Neural cell (in vitro differentiated cells): ENCODE results near the gene SAMD4A. TPM values are rescaled to one million over a fixed set of nuclear protein-coding genes. Genes with fewer than 3 reads are reported as not detected.

ENCODE experiments used
- H2AFZ ChIP-seq: fragments of 200-600, 300-800 bp; sonication (generic), shearing (Covaris generic); 2 replicates; pipeline ENCODE4 v1.6.0; 2014; ENCODE audit warnings: low read depth, mild to moderate bottlenecking, antibody characterized with exemption, low read length, moderate library complexity
- H3F3A ChIP-seq: fragments of 200-600 bp; shearing (Covaris generic); 2 replicates; pipeline ENCODE4 v1.6.1; 2016; ENCODE audit warnings: mild to moderate bottlenecking, moderate library complexity, mixed read lengths, antibody characterized with exemption, low read length; ENCODE audit not compliant: insufficient read depth, poor library complexity, severe bottlenecking
- H3K27ac ChIP-seq: fragments of 200-600, 300-800 bp; sonication (generic), shearing (Covaris generic); 2 replicates; pipeline ENCODE4 v1.5.1; 2014; ENCODE audit warnings: mild to moderate bottlenecking, low read length, moderate library complexity
- H3K27me3 ChIP-seq: fragments of 300-800, 200-600 bp; sonication (generic), shearing (Covaris generic); 2 replicates; pipeline ENCODE4 v1.6.0; 2014; ENCODE audit warnings: mild to moderate bottlenecking, low read depth, low read length, moderate library complexity; ENCODE audit not compliant: insufficient read depth
- H3K36me3 ChIP-seq: fragments of 300-800, 200-600 bp; sonication (generic), shearing (Covaris generic); 2 replicates; pipeline ENCODE4 v1.5.1; 2014; ENCODE audit warnings: mild to moderate bottlenecking, antibody characterized with exemption, low read length, moderate library complexity; ENCODE audit not compliant: insufficient read depth
- H3K4me2 ChIP-seq: fragments of 300-800, 200-600 bp; sonication (generic), shearing (Covaris generic); 2 replicates; pipeline ENCODE4 v1.6.0; 2014; ENCODE audit warnings: mild to moderate bottlenecking, low read length
- H3K4me3 ChIP-seq: fragments of 300-800, 200-600 bp; sonication (generic), shearing (Covaris generic); 2 replicates; pipeline ENCODE4 v1.5.1; 2014; ENCODE audit warnings: mild to moderate bottlenecking, low read length, moderate library complexity
- H3K79me2 ChIP-seq: fragments of 200-600 bp; shearing (Covaris generic); replicated peaks from 2 replicates; pipeline ENCODE4 v1.6.0; 2014; ENCODE audit warnings: mild to moderate bottlenecking, low read length, moderate library complexity; ENCODE audit not compliant: insufficient read depth
- H3K9ac ChIP-seq: fragments of 300-800, 200-600 bp; sonication (generic), shearing (Covaris generic); 2 replicates; pipeline ENCODE4 v1.6.1; 2016; ENCODE audit warnings: mild to moderate bottlenecking, low read length, mixed read lengths
- H3K9me2 ChIP-seq: fragments of 200-600 bp; shearing (Covaris generic); 2 replicates; pipeline ENCODE4 v1.6.1; 2016; ENCODE audit warnings: mild to moderate bottlenecking, low read length, mixed read lengths; ENCODE audit not compliant: insufficient read depth
- H3K9me3 ChIP-seq: fragments of 200-600, 300-800 bp; sonication (generic), shearing (Covaris generic); 2 replicates; pipeline ENCODE4 v1.6.1; 2016; ENCODE audit warnings: mild to moderate bottlenecking, mixed run types, low read length, moderate library complexity, mixed read lengths
- H4K20me1 ChIP-seq: fragments of 200-600 bp; shearing (Covaris generic); 2 replicates; pipeline ENCODE4 v1.6.1; 2016; ENCODE audit warnings: mild to moderate bottlenecking, mixed run types; ENCODE audit not compliant: insufficient read depth
- EP300 ChIP-seq: fragments of 450-650 bp; conservative IDR thresholded peaks from 2 replicates; pipeline ENCODE4 v1.6.1; 2014; ENCODE audit warnings: antibody characterized with exemption, mild to moderate bottlenecking, moderate library complexity; ENCODE audit not compliant: poor library complexity, severe bottlenecking
- EZH2 ChIP-seq: fragments of 200-600, 300-800 bp; shearing (Covaris generic), sonication (generic); IDR thresholded peaks from 2 replicates; pipeline ENCODE4 v1.6.1; 2014; ENCODE audit warnings: antibody characterized with exemption, low read length, borderline replicate concordance, mild to moderate bottlenecking; ENCODE audit not compliant: insufficient read depth, poor library complexity, severe bottlenecking
- MXI1 ChIP-seq: fragments of 450-650 bp; conservative IDR thresholded peaks from 2 replicates; pipeline ENCODE4 v1.6.1; 2014; ENCODE audit warnings: antibody characterized with exemption, mild to moderate bottlenecking; ENCODE audit not compliant: poor library complexity, severe bottlenecking
- POLR2AphosphoS5 ChIP-seq: IDR thresholded peaks from 2 replicates; pipeline ENCODE4 v1.6.1; 2012
- RAD21 ChIP-seq: fragments of 450-650 bp; conservative IDR thresholded peaks from 2 replicates; pipeline ENCODE4 v1.6.1; 2014; ENCODE audit warnings: antibody characterized with exemption, mild to moderate bottlenecking, moderate library complexity
- SMC3 ChIP-seq: fragments of 450-650 bp; conservative IDR thresholded peaks from 2 replicates; pipeline ENCODE4 v1.6.1; 2014; ENCODE audit warnings: antibody characterized with exemption, mild to moderate bottlenecking, moderate library complexity; ENCODE audit not compliant: poor library complexity
- TAF1 ChIP-seq: IDR thresholded peaks from 2 replicates; pipeline ENCODE4 v1.6.1; 2012; ENCODE audit warnings: low read depth
- polyA plus RNA-seq: library from polyadenylated mRNA; depleted of rRNA; stranded (reverse); fragments of >200 nt; gene quantifications from 2 replicates; pipeline ENCODE4 v1.2.3, GENCODE V29; 2014
- TF ChIP-seq, protein P1 (sequence below): IDR thresholded peaks from 2 replicates; pipeline ENCODE4 v1.6.1; 2012; ENCODE audit warnings: borderline replicate concordance
- TF ChIP-seq, protein P2 (sequence below): fragments of 450-650 bp; IDR thresholded peaks from 2 replicates; pipeline ENCODE4 v1.5.1; 2014; ENCODE audit warnings: antibody characterized with exemption, mild to moderate bottlenecking, moderate library complexity; ENCODE audit not compliant: poor library complexity, severe bottlenecking

The SAMD4A gene
- polyA plus RNA-seq, 1 donor from 2014 or later = 1.0 TPM

GRCh38 chr14:54813081-54813480 is 246.2 kb downstream of the SAMD4A start:
- no peaks in the 10 kb centered on the region for H3K36me3 ChIP-seq
- H3K4me2 ChIP-seq = no peak overlapping the region
- no peak overlapping the region for H3K4me3 ChIP-seq
- H3K9ac ChIP-seq = no peak overlapping the region
- no peaks in the 10 kb centered on the region for H3K79me2 ChIP-seq
- no peak overlapping the region for H2AFZ ChIP-seq
- no peak overlapping the region for H3K27ac ChIP-seq
- H4K20me1 ChIP-seq = no peaks in the 10 kb centered on the region
- no peaks in the 10 kb centered on the region for H3K27me3 ChIP-seq
- TF ChIP-seq RAD21 (no peak), POLR2AphosphoS5 (no peak), MXI1 (no peak), SMC3 (no peak), EZH2 (no peak), TAF1 (no peak), EP300 (no peak)
- TF ChIP-seq, protein P1, sequence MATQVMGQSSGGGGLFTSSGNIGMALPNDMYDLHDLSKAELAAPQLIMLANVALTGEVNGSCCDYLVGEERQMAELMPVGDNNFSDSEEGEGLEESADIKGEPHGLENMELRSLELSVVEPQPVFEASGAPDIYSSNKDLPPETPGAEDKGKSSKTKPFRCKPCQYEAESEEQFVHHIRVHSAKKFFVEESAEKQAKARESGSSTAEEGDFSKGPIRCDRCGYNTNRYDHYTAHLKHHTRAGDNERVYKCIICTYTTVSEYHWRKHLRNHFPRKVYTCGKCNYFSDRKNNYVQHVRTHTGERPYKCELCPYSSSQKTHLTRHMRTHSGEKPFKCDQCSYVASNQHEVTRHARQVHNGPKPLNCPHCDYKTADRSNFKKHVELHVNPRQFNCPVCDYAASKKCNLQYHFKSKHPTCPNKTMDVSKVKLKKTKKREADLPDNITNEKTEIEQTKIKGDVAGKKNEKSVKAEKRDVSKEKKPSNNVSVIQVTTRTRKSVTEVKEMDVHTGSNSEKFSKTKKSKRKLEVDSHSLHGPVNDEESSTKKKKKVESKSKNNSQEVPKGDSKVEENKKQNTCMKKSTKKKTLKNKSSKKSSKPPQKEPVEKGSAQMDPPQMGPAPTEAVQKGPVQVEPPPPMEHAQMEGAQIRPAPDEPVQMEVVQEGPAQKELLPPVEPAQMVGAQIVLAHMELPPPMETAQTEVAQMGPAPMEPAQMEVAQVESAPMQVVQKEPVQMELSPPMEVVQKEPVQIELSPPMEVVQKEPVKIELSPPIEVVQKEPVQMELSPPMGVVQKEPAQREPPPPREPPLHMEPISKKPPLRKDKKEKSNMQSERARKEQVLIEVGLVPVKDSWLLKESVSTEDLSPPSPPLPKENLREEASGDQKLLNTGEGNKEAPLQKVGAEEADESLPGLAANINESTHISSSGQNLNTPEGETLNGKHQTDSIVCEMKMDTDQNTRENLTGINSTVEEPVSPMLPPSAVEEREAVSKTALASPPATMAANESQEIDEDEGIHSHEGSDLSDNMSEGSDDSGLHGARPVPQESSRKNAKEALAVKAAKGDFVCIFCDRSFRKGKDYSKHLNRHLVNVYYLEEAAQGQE = no peak
- TF ChIP-seq, protein P2, sequence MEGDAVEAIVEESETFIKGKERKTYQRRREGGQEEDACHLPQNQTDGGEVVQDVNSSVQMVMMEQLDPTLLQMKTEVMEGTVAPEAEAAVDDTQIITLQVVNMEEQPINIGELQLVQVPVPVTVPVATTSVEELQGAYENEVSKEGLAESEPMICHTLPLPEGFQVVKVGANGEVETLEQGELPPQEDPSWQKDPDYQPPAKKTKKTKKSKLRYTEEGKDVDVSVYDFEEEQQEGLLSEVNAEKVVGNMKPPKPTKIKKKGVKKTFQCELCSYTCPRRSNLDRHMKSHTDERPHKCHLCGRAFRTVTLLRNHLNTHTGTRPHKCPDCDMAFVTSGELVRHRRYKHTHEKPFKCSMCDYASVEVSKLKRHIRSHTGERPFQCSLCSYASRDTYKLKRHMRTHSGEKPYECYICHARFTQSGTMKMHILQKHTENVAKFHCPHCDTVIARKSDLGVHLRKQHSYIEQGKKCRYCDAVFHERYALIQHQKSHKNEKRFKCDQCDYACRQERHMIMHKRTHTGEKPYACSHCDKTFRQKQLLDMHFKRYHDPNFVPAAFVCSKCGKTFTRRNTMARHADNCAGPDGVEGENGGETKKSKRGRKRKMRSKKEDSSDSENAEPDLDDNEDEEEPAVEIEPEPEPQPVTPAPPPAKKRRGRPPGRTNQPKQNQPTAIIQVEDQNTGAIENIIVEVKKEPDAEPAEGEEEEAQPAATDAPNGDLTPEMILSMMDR = no peak
- H3K9me2 ChIP-seq = no peaks in the 10 kb centered on the region
- no peaks in the 10 kb centered on the region for H3K9me3 ChIP-seq
- no peaks in the 10 kb centered on the region for H3F3A ChIP-seq

DNA sequence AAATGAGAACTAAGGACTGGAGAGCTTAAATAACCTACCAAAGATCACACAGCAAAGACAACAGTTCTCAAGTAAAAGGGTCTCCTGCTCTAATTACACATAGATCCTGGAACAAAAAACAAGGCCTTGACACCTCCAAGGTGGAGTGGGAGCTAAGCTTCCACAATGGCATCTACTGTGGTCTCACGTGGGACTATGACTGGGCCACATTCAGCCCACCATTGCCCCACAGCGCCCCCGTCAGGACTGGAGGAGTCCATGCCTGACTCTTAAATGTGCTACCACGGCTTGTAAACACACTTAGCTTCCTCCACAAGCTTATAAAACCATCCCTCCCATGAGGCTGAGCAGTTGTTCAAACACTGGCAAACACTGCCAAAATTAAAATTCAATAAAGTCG is 247.1 kb downstream of the SAMD4A start:
- Histone ChIP-seq H3F3A (no peaks in the 10 kb centered on the region), H3K27ac (no peak overlapping the region), H4K20me1 (no peaks in the 10 kb centered on the region), H3K79me2 (no peaks in the 10 kb centered on the region), H3K9me2 (no peaks in the 10 kb centered on the region), H2AFZ (no peak overlapping the region), H3K9ac (no peak overlapping the region), H3K4me2 (no peak overlapping the region), H3K9me3 (no peaks in the 10 kb centered on the region), H3K36me3 (no peaks in the 10 kb centered on the region), H3K27me3 (no peaks in the 10 kb centered on the region), H3K4me3 (no peak overlapping the region)
- TF ChIP-seq POLR2AphosphoS5 (no peak), TAF1 (no peak), RAD21 (no peak), EP300 (no peak), MXI1 (no peak), SMC3 (no peak), EZH2 (no peak)
- TF ChIP-seq, protein P2 = no peak
- TF ChIP-seq, protein P1 = no peak
